Measurements from ENCODE around the gene ADPRHL1. TPM values are rescaled to one million over a fixed set of nuclear protein-coding genes. Genes with fewer than 3 reads are reported as not detected.
"Not testable (repeated sequence)": the region's sequence is repeated elsewhere in the genome, so short reads cannot be mapped to it uniquely, and the experiment has no call there.

ADPRHL1 gene
- total and polyA plus RNA-seq, 2 donors (not counting 3 experiments of a cell fraction or from before 2014, with no cell fraction given), result 0.52 to 0.97 TPM

GRCh38 chr13:113472355-113473025 lies 19.2 kb upstream of the ADPRHL1 start:
- TF ChIP-seq POLR2A (IDR thresholded peaks at IDR 0.05; ENCODE audit: low read depth, low read length) (no peak), JUN (IDR thresholded peaks at IDR 0.05; ENCODE audit: borderline replicate concordance, insufficient read depth, insufficient read length, low read depth) (no peak)
- H3K36me3 ChIP-seq (ENCODE audit: control insufficient read depth in 2 of 2, extremely low read depth in 1 of 2, insufficient read depth in 2 of 2, low read length in 2 of 2), result peaks cover 2 to 8% of the 10 kb centered on the region in 2 experiments
- H3K9me1 ChIP-seq (replicated peaks; ENCODE audit: control insufficient read depth, extremely low read depth, insufficient read depth, low read length), result no peaks in the 10 kb centered on the region
- H3K4me1 ChIP-seq (ENCODE audit: control insufficient read depth, extremely low read depth, insufficient read depth, low read length), result peaks cover 5% of the 10 kb centered on the region
- ChIA-PET POLR2A (no interaction called here), CTCF (no interaction called here)
- no TSS peak for BruUV-seq (replicated peaks)
- no peak overlapping the region for H3K9ac ChIP-seq (replicated peaks; ENCODE audit: extremely low read depth, insufficient read depth, low read length)
- dilution Hi-C loops (cut with MboI; ENCODE audit: extremely low pct_ligation_motif_present, low sequenced_read_pairs) (no loop called here), intact Hi-C loops (cut with micrococcal nuclease) (no loop called here)
- no peak overlapping the region for H2AFZ ChIP-seq (ENCODE audit: low read depth, low read length)
- no peaks in the 10 kb centered on the region for H3K27me3 ChIP-seq (ENCODE audit: control insufficient read depth in 2 of 2, insufficient read depth in 2 of 2, low read length in 2 of 2)
- H3K79me2 ChIP-seq (ENCODE audit: control insufficient read depth, insufficient read depth, low read length), result no peaks in the 10 kb centered on the region
- H3K4me3 ChIP-seq (replicated peaks in 1 of 3; ENCODE audit: insufficient read depth in 1 of 3, low read depth in 1 of 3, low read length in 3 of 3), result no peak overlapping the region
- no peak overlapping the region for H3K4me2 ChIP-seq (ENCODE audit: insufficient read depth, low read length)
- peak; percentile 59 for FAIRE-seq
- DNase-seq (ENCODE audit: low read depth, low spot score), result peak; percentile 21
- no peak overlapping the region for H3K27ac ChIP-seq (ENCODE audit: insufficient read depth, low read depth, low read length)
- no peaks in the 10 kb centered on the region for H3K9me3 ChIP-seq (replicated peaks; ENCODE audit: control insufficient read depth, insufficient read depth, low read length)
- H4K20me1 ChIP-seq (replicated peaks; ENCODE audit: control insufficient read depth, extremely low read depth, insufficient read depth, low read length), result no peaks in the 10 kb centered on the region

DNA sequence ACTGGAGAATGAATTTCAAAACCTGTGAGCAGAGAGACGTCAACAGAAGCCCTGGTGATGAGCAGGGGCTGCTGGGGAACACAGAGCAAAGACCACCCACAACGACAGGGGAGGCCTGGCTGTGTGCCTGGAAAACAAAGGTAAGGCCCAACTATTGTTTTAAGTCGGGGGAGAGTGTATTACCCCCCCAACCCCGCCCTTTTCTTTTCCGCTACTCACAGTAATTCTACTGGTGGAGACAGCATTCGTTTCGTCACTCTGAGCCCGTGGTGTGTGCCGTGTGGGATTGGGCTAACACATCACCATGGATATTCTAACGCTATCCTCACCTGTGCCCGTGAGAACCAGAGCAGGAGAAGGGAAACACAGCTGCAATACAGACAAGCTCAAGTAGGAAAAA lies 18.6 kb upstream of the ADPRHL1 start:
- no peak for TF ChIP-seq EZH2 (IDR thresholded peaks at IDR 0.05; ENCODE audit: borderline replicate concordance, low read depth, low read length, severe bottlenecking)
- ChIA-PET CTCF (no interaction called here), POLR2A (no interaction called here)
- Histone ChIP-seq H3K9me3 (replicated peaks; ENCODE audit: control insufficient read depth, insufficient read depth, low read length) (no peaks in the 10 kb centered on the region), H3K36me3 (ENCODE audit: control insufficient read depth in 2 of 2, extremely low read depth in 1 of 2, insufficient read depth in 2 of 2, low read length in 2 of 2) (peaks cover 4 to 8% of the 10 kb centered on the region in 2 experiments), H3K4me2 (ENCODE audit: insufficient read depth, low read length) (no peak overlapping the region), H3K4me3 (replicated peaks in 1 of 3; ENCODE audit: insufficient read depth in 1 of 3, low read depth in 1 of 3, low read length in 3 of 3) (no peak overlapping the region), H3K27ac (ENCODE audit: insufficient read depth, low read depth, low read length) (no peak overlapping the region), H4K20me1 (replicated peaks; ENCODE audit: control insufficient read depth, extremely low read depth, insufficient read depth, low read length) (no peaks in the 10 kb centered on the region), H3K79me2 (ENCODE audit: control insufficient read depth, insufficient read depth, low read length) (no peaks in the 10 kb centered on the region), H3K9me1 (replicated peaks; ENCODE audit: control insufficient read depth, extremely low read depth, insufficient read depth, low read length) (no peaks in the 10 kb centered on the region), H3K9ac (replicated peaks; ENCODE audit: extremely low read depth, insufficient read depth, low read length) (no peak overlapping the region), H2AFZ (ENCODE audit: low read depth, low read length) (no peak overlapping the region), H3K27me3 (ENCODE audit: control insufficient read depth in 2 of 2, insufficient read depth in 2 of 2, low read length in 2 of 2) (no peaks in the 10 kb centered on the region), H3K4me1 (ENCODE audit: control insufficient read depth, extremely low read depth, insufficient read depth, low read length) (peaks cover 5% of the 10 kb centered on the region)
- intact Hi-C loops (cut with micrococcal nuclease) (no loop called here), dilution Hi-C loops (cut with MboI; ENCODE audit: extremely low pct_ligation_motif_present, low sequenced_read_pairs) (no loop called here)
- no TSS peak for BruUV-seq (replicated peaks)
- DNase-seq (ENCODE audit: low read depth, low spot score), result no peak
- FAIRE-seq, result no peak

- H3K4me1 ChIP-seq (ENCODE audit: control insufficient read depth, extremely low read depth, insufficient read depth, low read length); H3K36me3 ChIP-seq (ENCODE audit: control insufficient read depth in 2 of 2, extremely low read depth in 1 of 2, insufficient read depth in 2 of 2, low read length in 2 of 2); H3K27me3 ChIP-seq (ENCODE audit: control insufficient read depth in 2 of 2, insufficient read depth in 2 of 2, low read length in 2 of 2); CTCF ChIA-PET; DNase-seq (ENCODE audit: low read depth, low spot score); intact Hi-C loops (cut with micrococcal nuclease); H3K4me2 ChIP-seq (ENCODE audit: insufficient read depth, low read length); H2AFZ ChIP-seq (ENCODE audit: low read depth, low read length); H3K79me2 ChIP-seq (ENCODE audit: control insufficient read depth, insufficient read depth, low read length); H3K4me3 ChIP-seq (replicated peaks in 1 of 3; ENCODE audit: insufficient read depth in 1 of 3, low read depth in 1 of 3, low read length in 3 of 3); H3K9me3 ChIP-seq (replicated peaks; ENCODE audit: control insufficient read depth, insufficient read depth, low read length); dilution Hi-C loops (cut with MboI; ENCODE audit: extremely low pct_ligation_motif_present, low sequenced_read_pairs); H4K20me1 ChIP-seq (replicated peaks; ENCODE audit: control insufficient read depth, extremely low read depth, insufficient read depth, low read length); FAIRE-seq; H3K27ac ChIP-seq (ENCODE audit: insufficient read depth, low read depth, low read length); BruUV-seq (replicated peaks); H3K9ac ChIP-seq (replicated peaks; ENCODE audit: extremely low read depth, insufficient read depth, low read length); POLR2A ChIA-PET; H3K9me1 ChIP-seq (replicated peaks; ENCODE audit: control insufficient read depth, extremely low read depth, insufficient read depth, low read length): not testable (repeated sequence)
These were observed 17.4 kb upstream of the ADPRHL1 start for GRCh38 chr13:113470635-113471163.

Measured in endothelial cell of umbilical vein (primary cell).